ENCODE measurements around the gene UTP11.

Gene UTP11

DNA sequence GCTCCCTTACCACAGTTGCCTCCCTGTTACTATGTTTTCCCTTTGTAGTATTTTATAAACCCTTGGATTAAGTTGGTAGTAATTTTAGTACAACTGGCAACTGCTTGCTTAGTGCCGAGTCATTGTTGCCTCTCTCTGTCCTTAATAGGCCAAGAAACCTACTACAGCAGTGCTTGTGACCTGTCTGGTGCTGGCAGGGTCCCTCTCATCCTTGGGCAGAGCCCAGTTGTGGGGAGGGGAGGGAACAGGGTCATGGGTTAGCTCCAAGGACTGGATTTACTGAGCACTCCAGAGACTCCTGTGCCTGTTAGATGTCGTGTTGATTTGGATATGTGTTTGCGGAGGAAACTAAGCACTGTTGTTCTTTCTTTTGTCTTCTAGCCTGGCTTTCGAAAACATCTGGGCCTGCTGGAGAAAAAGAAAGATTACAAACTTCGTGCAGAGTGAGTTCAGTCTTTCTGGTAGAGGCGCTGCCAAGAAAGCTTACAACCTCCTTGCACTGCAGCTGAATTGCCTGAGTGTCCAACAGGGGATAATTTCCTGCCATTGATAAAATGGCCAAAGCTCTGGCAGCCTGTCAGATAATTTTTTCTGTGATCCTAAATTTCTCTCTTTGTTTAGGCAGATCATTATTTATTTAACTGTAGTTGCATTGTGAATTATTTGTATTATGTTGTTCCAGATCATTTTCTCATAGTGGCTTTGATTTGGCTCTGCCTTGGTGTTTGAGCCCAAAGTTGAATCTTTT, 3.6 kb downstream of the UTP11 start:
- peaks cover 64% of the 10 kb centered on the region for H3K36me3 ChIP-seq (ENCODE audit: control insufficient read depth, insufficient read depth, low read length)
- no peak overlapping the region for H3K27ac ChIP-seq (ENCODE audit: low read depth, low read length)
- H3K27me3 ChIP-seq (ENCODE audit: control insufficient read depth, insufficient read depth, low read length): no peaks in the 10 kb centered on the region
- H3K4me1 ChIP-seq (ENCODE audit: control insufficient read depth, insufficient read depth, low read length): no peaks in the 10 kb centered on the region
- no peak overlapping the region for H3K4me3 ChIP-seq (ENCODE audit: low read depth, low read length)
- H3K9me3 ChIP-seq (ENCODE audit: control insufficient read depth, insufficient read depth, low read depth, low read length): no peaks in the 10 kb centered on the region
- peak overlapping the region; percentile 18 for H3K9ac ChIP-seq (ENCODE audit: low read length)

DNA sequence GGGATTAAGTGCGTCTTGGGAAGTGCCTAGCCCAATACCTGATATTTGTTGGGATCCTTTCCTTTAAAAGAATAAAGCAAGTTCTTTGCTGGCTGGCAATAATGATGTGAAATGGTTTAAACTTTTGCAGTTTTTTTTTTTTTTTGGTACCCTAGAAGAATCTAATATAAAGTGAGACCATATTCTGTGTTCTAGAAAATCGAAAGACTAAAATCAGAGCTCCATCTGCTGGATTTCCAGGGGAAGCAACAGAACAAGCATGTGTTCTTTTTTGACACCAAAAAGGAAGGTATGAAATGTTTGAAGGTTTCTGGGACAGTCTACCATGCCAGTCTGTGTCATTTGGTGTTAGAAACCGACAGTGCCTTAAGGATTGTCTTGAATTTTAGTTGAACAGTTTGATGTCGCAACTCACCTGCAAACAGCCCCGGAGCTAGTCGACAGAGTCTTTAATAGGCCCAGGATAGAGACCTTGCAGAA, 6.4 kb downstream of the UTP11 start:
- H3K36me3 ChIP-seq (ENCODE audit: control insufficient read depth, insufficient read depth, low read length): peaks cover 91% of the 10 kb centered on the region
- no peaks in the 10 kb centered on the region for H3K4me1 ChIP-seq (ENCODE audit: control insufficient read depth, insufficient read depth, low read length)
- no peaks in the 10 kb centered on the region for H3K9me3 ChIP-seq (ENCODE audit: control insufficient read depth, insufficient read depth, low read depth, low read length)
- H3K4me3 ChIP-seq (ENCODE audit: low read depth, low read length): no peak overlapping the region
- H3K9ac ChIP-seq (ENCODE audit: low read length): no peak overlapping the region
- no peak overlapping the region for H3K27ac ChIP-seq (ENCODE audit: low read depth, low read length)
- H3K27me3 ChIP-seq (ENCODE audit: control insufficient read depth, insufficient read depth, low read length): no peaks in the 10 kb centered on the region

DNA sequence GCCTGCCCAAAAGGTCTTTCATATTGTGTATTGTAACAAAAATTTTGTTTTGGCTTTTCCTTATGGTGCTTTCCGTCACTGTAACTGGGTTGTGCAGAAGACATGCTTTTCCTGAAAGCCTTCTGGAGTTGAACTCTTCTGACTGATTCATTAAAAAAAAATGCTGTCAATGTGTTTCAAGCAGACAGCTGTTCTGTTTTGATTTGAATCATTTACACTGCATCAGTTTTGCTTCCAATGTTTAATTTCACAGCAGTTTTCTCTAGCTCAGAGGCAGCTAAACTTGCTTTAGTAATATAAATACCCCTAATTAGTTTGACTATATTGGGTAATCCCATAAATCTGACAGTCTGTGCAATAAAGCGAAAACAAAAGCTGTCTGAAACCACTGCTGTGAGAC, 7.9 kb downstream of the UTP11 start:
- H3K4me3 ChIP-seq (ENCODE audit: low read depth, low read length): no peak overlapping the region
- no peaks in the 10 kb centered on the region for H3K27me3 ChIP-seq (ENCODE audit: control insufficient read depth, insufficient read depth, low read length)
- no peaks in the 10 kb centered on the region for H3K4me1 ChIP-seq (ENCODE audit: control insufficient read depth, insufficient read depth, low read length)
- no peaks in the 10 kb centered on the region for H3K9me3 ChIP-seq (ENCODE audit: control insufficient read depth, insufficient read depth, low read depth, low read length)
- H3K36me3 ChIP-seq (ENCODE audit: control insufficient read depth, insufficient read depth, low read length): peaks cover 96% of the 10 kb centered on the region
- H3K27ac ChIP-seq (ENCODE audit: low read depth, low read length): no peak overlapping the region
- no peak overlapping the region for H3K9ac ChIP-seq (ENCODE audit: low read length)

DNA sequence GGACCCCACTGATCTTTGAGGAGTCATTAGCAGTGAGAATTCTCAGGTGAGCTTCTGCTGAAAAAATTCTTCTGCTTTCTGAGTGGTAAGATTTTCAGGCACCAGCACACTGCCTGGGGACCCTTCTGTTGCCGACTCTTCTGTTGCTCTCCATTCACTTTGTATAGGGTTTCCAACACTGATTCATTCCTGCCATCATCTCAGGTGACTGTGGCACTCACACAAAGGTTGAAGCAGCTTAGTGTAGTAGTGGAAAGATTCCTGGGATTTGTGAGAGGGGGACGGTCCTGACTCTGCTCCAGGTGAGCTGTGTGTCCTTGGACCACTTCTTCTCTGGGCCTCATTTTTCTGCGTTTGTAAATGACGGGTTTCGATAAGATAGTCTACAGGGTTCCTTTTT, 9.4 kb downstream of the UTP11 start:
- no peaks in the 10 kb centered on the region for H3K9me3 ChIP-seq (ENCODE audit: control insufficient read depth, insufficient read depth, low read depth, low read length)
- no peaks in the 10 kb centered on the region for H3K27me3 ChIP-seq (ENCODE audit: control insufficient read depth, insufficient read depth, low read length)
- H3K27ac ChIP-seq (ENCODE audit: low read depth, low read length): no peak overlapping the region
- no peak overlapping the region for H3K4me3 ChIP-seq (ENCODE audit: low read depth, low read length)
- no peak overlapping the region for H3K9ac ChIP-seq (ENCODE audit: low read length)
- peaks cover 90% of the 10 kb centered on the region for H3K36me3 ChIP-seq (ENCODE audit: control insufficient read depth, insufficient read depth, low read length)
- peaks cover under 1% of the 10 kb centered on the region; the same call in 1 of the 2 replicates for H3K4me1 ChIP-seq (ENCODE audit: control insufficient read depth, insufficient read depth, low read length)

DNA sequence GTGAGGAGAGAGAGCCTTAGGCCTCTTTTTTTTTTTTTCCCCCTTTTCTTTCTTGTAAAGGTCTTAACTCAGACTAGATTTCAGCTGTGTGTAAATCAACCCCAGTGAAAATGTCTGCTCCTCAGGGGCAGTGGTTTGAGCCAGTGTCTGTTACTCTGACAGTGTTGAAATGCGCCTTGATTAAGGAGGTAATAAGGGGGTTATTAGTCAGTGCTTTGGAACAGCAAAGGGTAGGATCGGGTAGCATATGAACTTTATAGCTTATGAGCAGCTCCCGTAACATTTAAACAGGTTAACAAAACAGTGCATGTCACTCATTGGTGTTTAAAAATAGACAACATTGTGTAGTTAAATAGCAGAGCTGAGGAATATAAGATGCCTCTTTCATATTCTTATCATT, 10.3 kb downstream of the UTP11 start:
- Histone ChIP-seq H3K36me3 (ENCODE audit: control insufficient read depth, insufficient read depth, low read length) (peaks cover 83% of the 10 kb centered on the region), H3K27ac (ENCODE audit: low read depth, low read length) (no peak overlapping the region), H3K9me3 (ENCODE audit: control insufficient read depth, insufficient read depth, low read depth, low read length) (no peaks in the 10 kb centered on the region), H3K4me1 (ENCODE audit: control insufficient read depth, insufficient read depth, low read length) (peaks cover 6% of the 10 kb centered on the region; the same call in 1 of the 2 replicates), H3K9ac (ENCODE audit: low read length) (no peak overlapping the region), H3K4me3 (ENCODE audit: low read depth, low read length) (no peak overlapping the region), H3K27me3 (ENCODE audit: control insufficient read depth, insufficient read depth, low read length) (no peaks in the 10 kb centered on the region)

DNA sequence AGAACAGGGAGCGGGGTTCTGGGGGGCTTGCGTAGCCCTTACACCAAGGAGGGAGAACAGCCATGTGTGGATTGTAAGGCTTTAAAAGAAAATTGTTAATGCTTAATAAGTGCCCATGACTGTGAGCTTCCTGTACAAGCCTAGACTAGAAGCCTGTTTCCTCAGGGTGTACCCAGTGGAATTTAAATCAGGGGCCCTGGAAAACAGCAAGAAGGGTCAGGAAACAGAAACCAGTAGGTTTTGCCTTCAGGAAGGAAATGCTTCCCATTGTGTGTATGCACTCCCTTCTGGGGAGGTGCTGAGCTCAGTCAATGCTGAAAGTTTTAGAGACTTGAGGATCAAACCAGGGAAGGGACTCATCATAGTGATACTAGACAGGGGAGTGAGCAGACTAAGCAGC, 12.7 kb downstream of the UTP11 start:
- peaks cover 59% of the 10 kb centered on the region for H3K36me3 ChIP-seq (ENCODE audit: control insufficient read depth, insufficient read depth, low read length)
- peaks cover 30% of the 10 kb centered on the region for H3K4me1 ChIP-seq (ENCODE audit: control insufficient read depth, insufficient read depth, low read length)

DNA sequence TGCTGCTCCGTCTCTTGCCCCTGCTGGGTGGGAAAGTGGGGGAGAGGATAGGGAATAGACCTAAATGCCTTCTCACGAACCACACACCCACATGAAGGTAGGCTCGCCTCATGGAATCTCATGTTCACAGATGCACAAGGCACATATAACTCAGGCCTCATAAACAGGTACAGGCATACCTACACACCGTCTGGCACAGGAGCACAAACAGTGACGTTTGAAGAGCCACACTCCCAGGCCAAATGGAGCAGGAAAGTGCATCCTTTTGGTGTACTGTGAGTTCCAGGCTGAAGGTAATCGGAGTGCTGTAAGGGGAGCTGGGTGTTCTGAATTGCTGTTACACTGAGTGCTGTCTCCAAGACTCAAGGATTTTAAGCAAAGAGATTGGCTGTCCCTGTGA, 13.1 kb downstream of the UTP11 start:
- peak overlapping the region; percentile 30 for H3K9ac ChIP-seq (ENCODE audit: low read length)
- H3K36me3 ChIP-seq (ENCODE audit: control insufficient read depth, insufficient read depth, low read length): peaks cover 54% of the 10 kb centered on the region
- H3K4me1 ChIP-seq (ENCODE audit: control insufficient read depth, insufficient read depth, low read length): peaks cover 34% of the 10 kb centered on the region
- no peak overlapping the region for H3K4me3 ChIP-seq (ENCODE audit: low read depth, low read length)
- no peaks in the 10 kb centered on the region for H3K9me3 ChIP-seq (ENCODE audit: control insufficient read depth, insufficient read depth, low read depth, low read length)
- no peak overlapping the region for H3K27ac ChIP-seq (ENCODE audit: low read depth, low read length)
- no peaks in the 10 kb centered on the region for H3K27me3 ChIP-seq (ENCODE audit: control insufficient read depth, insufficient read depth, low read length)

More for the DNA sequence above, 12.7 kb downstream of the UTP11 start:
- H3K27me3 ChIP-seq (ENCODE audit: control insufficient read depth, insufficient read depth, low read length): no peaks in the 10 kb centered on the region
- H3K4me3 ChIP-seq (ENCODE audit: low read depth, low read length): no peak overlapping the region
- no peaks in the 10 kb centered on the region for H3K9me3 ChIP-seq (ENCODE audit: control insufficient read depth, insufficient read depth, low read depth, low read length)
- no peak overlapping the region for H3K27ac ChIP-seq (ENCODE audit: low read depth, low read length)
- H3K9ac ChIP-seq (ENCODE audit: low read length): no peak overlapping the region

DNA sequence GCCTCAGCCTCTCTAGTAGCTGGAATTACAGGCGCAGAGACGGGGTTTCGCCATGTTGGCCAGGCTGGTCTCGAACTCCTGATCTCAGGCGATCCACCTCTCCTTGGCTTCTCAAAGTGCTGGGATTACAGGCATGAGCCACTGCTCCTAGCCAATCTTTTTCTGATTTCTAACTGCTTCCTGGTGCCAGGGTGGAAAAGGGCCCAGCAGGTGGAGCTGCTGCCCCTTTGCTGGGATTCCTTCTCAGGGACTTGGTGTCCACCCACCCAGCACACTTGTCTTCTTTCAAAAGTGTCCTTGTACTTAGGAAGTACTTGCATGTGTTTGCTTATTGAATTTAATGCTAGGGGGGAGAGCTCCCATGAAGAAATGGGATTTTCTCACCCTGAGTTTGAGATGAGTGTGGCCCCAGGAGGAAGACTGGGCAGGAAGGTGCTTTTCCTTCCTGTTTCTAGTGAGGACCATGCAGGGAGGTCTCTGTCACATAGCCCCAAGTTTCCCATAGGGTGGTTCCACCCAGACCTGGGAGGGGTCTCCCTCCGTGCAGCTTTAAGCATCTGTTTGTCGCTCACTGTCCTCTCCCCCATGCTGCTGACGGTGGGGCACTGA, 14.2 kb downstream of the UTP11 start:
- Histone ChIP-seq H3K4me1 (ENCODE audit: control insufficient read depth, insufficient read depth, low read length) (peaks cover 42% of the 10 kb centered on the region), H3K27ac (ENCODE audit: low read depth, low read length) (no peak overlapping the region), H3K27me3 (ENCODE audit: control insufficient read depth, insufficient read depth, low read length) (no peaks in the 10 kb centered on the region), H3K9ac (ENCODE audit: low read length) (no peak overlapping the region), H3K36me3 (ENCODE audit: control insufficient read depth, insufficient read depth, low read length) (peaks cover 46% of the 10 kb centered on the region), H3K9me3 (ENCODE audit: control insufficient read depth, insufficient read depth, low read depth, low read length) (no peaks in the 10 kb centered on the region), H3K4me3 (ENCODE audit: low read depth, low read length) (no peak overlapping the region)

DNA sequence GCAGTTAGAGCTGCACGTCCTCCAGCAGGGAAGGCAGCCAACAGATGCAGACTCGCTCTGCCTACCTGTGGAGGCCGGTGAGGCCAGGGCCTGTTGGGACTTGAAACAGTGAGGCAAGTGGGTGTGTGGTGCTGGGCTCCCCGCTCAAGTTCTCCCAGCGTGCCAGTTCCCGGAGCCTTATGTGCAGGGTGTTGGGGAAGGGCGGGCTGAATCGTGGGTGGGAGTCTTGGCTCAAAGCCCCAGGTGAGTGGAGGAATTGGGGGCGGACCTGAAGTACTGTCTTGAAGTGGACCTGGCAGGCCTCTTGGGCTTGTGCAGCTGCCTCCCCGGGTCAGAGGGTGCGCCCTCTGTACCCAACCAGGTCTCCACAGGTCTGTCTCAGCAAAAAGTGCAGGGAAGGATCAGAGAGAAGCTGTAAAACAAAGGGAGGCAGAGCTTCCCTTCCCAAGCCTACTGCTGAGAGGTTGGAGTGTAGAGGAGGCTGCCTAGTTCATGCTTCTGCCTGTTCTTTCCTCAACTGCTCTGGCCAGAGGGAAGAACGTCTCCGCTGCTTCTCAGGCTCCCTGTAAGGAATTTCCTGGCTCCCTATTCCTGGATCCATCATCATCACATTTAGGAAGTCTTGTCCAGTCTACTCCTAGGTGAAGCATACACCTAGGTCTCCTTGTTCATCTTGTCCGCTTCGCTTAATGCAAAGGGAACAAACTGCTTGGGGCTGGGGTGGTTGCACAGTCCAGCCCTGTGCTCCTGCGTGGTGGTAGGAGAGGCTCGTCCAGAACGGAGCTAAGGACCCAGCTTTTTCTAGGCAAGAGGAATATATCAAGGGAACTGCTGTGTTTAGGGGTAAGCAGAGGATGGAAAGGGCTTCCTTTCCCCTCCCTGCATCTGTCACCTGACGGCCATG, 14.9 kb downstream of the UTP11 start:
- H3K9me3 ChIP-seq (ENCODE audit: control insufficient read depth, insufficient read depth, low read depth, low read length): no peaks in the 10 kb centered on the region
- H3K4me1 ChIP-seq (ENCODE audit: control insufficient read depth, insufficient read depth, low read length): peaks cover 42% of the 10 kb centered on the region
- H3K36me3 ChIP-seq (ENCODE audit: control insufficient read depth, insufficient read depth, low read length): peaks cover 38% of the 10 kb centered on the region
- H3K27ac ChIP-seq (ENCODE audit: low read depth, low read length): no peak overlapping the region
- no peaks in the 10 kb centered on the region for H3K27me3 ChIP-seq (ENCODE audit: control insufficient read depth, insufficient read depth, low read length)
- no peak overlapping the region for H3K9ac ChIP-seq (ENCODE audit: low read length)
- H3K4me3 ChIP-seq (ENCODE audit: low read depth, low read length): no peak overlapping the region

DNA sequence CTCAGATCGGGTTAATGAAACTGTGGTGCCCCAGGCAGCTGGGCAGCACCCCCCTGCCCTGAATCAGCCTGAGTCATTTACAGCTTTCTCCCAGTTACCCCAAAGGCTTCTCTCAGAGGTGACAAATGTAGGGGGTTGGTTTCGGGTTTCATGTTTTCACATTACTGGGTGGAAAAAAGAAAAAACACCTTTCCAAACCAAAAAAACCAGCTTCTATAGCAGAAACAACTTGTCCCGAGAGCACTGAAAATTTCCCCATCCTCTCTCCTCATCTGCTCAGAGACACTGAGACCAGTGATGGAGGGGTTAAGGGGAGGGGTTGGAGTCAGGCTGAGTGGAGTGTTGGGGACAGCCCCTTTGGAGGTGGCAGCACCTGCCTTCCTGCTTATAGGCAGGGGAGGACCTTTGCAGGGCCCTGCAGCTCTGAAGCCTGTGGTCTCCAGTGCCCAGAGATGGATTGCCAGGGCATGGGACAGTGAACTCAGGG, 15.6 kb downstream of the UTP11 start:
- no peaks in the 10 kb centered on the region for H3K9me3 ChIP-seq (ENCODE audit: control insufficient read depth, insufficient read depth, low read depth, low read length)
- H3K27ac ChIP-seq (ENCODE audit: low read depth, low read length): no peak overlapping the region
- H3K27me3 ChIP-seq (ENCODE audit: control insufficient read depth, insufficient read depth, low read length): no peaks in the 10 kb centered on the region
- H3K36me3 ChIP-seq (ENCODE audit: control insufficient read depth, insufficient read depth, low read length): peaks cover 31% of the 10 kb centered on the region
- no peak overlapping the region for H3K9ac ChIP-seq (ENCODE audit: low read length)
- H3K4me1 ChIP-seq (ENCODE audit: control insufficient read depth, insufficient read depth, low read length): peaks cover 42% of the 10 kb centered on the region
- H3K4me3 ChIP-seq (ENCODE audit: low read depth, low read length): no peak overlapping the region
